ENCODE data around the gene SLC13A2.

SLC13A2 gene

GRCh38 chr17:28470914-28471366 lies 2.5 kb upstream of the SLC13A2 start:
- DNase-seq (ENCODE audit: low read depth in 2 of 2) = no peak

- DNase-seq (ENCODE audit: low read depth in 2 of 2) = no peak
These were observed 1.7 kb upstream of the SLC13A2 start for GRCh38 chr17:28471531-28472342.

- no peak for DNase-seq (ENCODE audit: low read depth in 2 of 2)
These were observed 460 bp upstream of the SLC13A2 start for GRCh38 chr17:28472871-28473497.

- no peak for DNase-seq (ENCODE audit: low read depth in 2 of 2)
These were observed 677 bp downstream of the SLC13A2 start for GRCh38 chr17:28474111-28474531.

GRCh38 chr17:28475151-28475900 lies 1.9 kb downstream of the SLC13A2 start:
- DNase-seq (ENCODE audit: low read depth in 2 of 2) = no peak

- DNase-seq (ENCODE audit: low read depth in 2 of 2) = no peak
These were observed 2.8 kb downstream of the SLC13A2 start for GRCh38 chr17:28476076-28476865.

- no peak for DNase-seq (ENCODE audit: low read depth in 2 of 2)
These were observed 4.5 kb downstream of the SLC13A2 start for GRCh38 chr17:28477928-28478327.

- no peak for DNase-seq (ENCODE audit: low read depth in 2 of 2)
These were observed 5.5 kb downstream of the SLC13A2 start for GRCh38 chr17:28478712-28479615.

GRCh38 chr17:28480278-28480677 lies 6.8 kb downstream of the SLC13A2 start:
- DNase-seq (ENCODE audit: low read depth in 2 of 2) = no peak

- DNase-seq (ENCODE audit: low read depth in 2 of 2) = no peak
These were observed 7.5 kb downstream of the SLC13A2 start for GRCh38 chr17:28480799-28481571.

- DNase-seq (ENCODE audit: low read depth in 2 of 2) = no peak
These were observed 9.2 kb downstream of the SLC13A2 start for GRCh38 chr17:28482551-28483199.

GRCh38 chr17:28484296-28484695 lies 10.9 kb downstream of the SLC13A2 start:
- no peak for DNase-seq (ENCODE audit: low read depth in 2 of 2)

GRCh38 chr17:28485049-28485448 lies 11.6 kb downstream of the SLC13A2 start:
- no peak for DNase-seq (ENCODE audit: low read depth in 2 of 2)

- no peak for DNase-seq (ENCODE audit: low read depth in 2 of 2)
These were observed 14.6 kb downstream of the SLC13A2 start for GRCh38 chr17:28487881-28488532.

GRCh38 chr17:28488533-28489276 lies 15.3 kb downstream of the SLC13A2 start:
- no peak for DNase-seq (ENCODE audit: low read depth in 2 of 2)

GRCh38 chr17:28491286-28491685 lies 17.8 kb downstream of the SLC13A2 start:
- no peak for DNase-seq (ENCODE audit: low read depth in 2 of 2)

- DNase-seq (ENCODE audit: low read depth in 2 of 2) = no peak
These were observed 18.4 kb downstream of the SLC13A2 start for GRCh38 chr17:28491860-28492259.

All from activated CD4-positive, alpha-beta T cell treated with anti-CD3 and anti-CD28 coated beads for 24 hours (primary cell).